Epithelial cell of prostate (primary cell): ENCODE measurements around the gene CD1B.
"Not testable (repeated sequence)": the region's sequence is repeated elsewhere in the genome, so short reads cannot be mapped to it uniquely, and the experiment has no call there.

ENCODE experiments used
- DNase-seq: peaks from one replicate; pipeline ENCODE4 v3.0.0-alpha.2; 2011; ENCODE audit warnings: low read depth, low spot score
- H3K27ac ChIP-seq: fragments of 450-650 bp; 2 replicates; pipeline ENCODE4 v1.5.1; 2017; ENCODE audit warnings: mild to moderate bottlenecking

CD1B gene

GRCh38 chr1:158329733-158330132, 1.6 kb downstream of the CD1B start:
- no peak for DNase-seq
- H3K27ac ChIP-seq = no peak overlapping the region

GRCh38 chr1:158329300-158329699, 2.0 kb downstream of the CD1B start:
- no peak overlapping the region for H3K27ac ChIP-seq
- DNase-seq = no peak

- no peak overlapping the region for H3K27ac ChIP-seq
- DNase-seq = no peak
Observed at GRCh38 chr1:158328426-158328825, 2.9 kb downstream of the CD1B start.

GRCh38 chr1:158327481-158327880, 3.9 kb downstream of the CD1B start:
- no peak for DNase-seq
- no peak overlapping the region for H3K27ac ChIP-seq

GRCh38 chr1:158324395-158324794, 6.9 kb downstream of the CD1B start:
- no peak for DNase-seq
- H3K27ac ChIP-seq = no peak overlapping the region

- no peak for DNase-seq
- H3K27ac ChIP-seq = no peak overlapping the region
Observed at GRCh38 chr1:158323866-158324265, 7.5 kb downstream of the CD1B start.

GRCh38 chr1:158311066-158311465, 20.3 kb downstream of the CD1B start:
- DNase-seq = no peak
- H3K27ac ChIP-seq = no peak overlapping the region

- no peak overlapping the region for H3K27ac ChIP-seq
- no peak for DNase-seq
Observed at GRCh38 chr1:158310623-158311022, 20.7 kb downstream of the CD1B start.

GRCh38 chr1:158295791-158296190, 35.5 kb downstream of the CD1B start:
- no peak for DNase-seq
- no peak overlapping the region for H3K27ac ChIP-seq

GRCh38 chr1:158290321-158290844, 40.9 kb downstream of the CD1B start:
- H3K27ac ChIP-seq = no peak overlapping the region
- no peak for DNase-seq

- no peak for DNase-seq
- H3K27ac ChIP-seq = no peak within 1 kb of the TSS
Observed at GRCh38 chr1:158289811-158290210, 41.5 kb downstream of the CD1B start, which contains the start of gene CD1C. Gene CD1C (plus strand): TSS chr1:158289923. CDS start chr1:158290065, 142 bp downstream.

- no peak for DNase-seq
- H3K27ac ChIP-seq = no peak overlapping the region
Observed at GRCh38 chr1:158286941-158287346, 44.4 kb downstream of the CD1B start.

- no peak for DNase-seq
- no peak overlapping the region for H3K27ac ChIP-seq
Observed at GRCh38 chr1:158286487-158286886, 44.8 kb downstream of the CD1B start.

GRCh38 chr1:158285756-158286241, 45.5 kb downstream of the CD1B start:
- DNase-seq = no peak

GRCh38 chr1:158283965-158284364, 47.4 kb downstream of the CD1B start:
- H3K27ac ChIP-seq = no peak overlapping the region
- no peak for DNase-seq

More at GRCh38 chr1:158285756-158286241, 45.5 kb downstream of the CD1B start:
- H3K27ac ChIP-seq = no peak overlapping the region

GRCh38 chr1:158282421-158282820, 48.9 kb downstream of the CD1B start:
- H3K27ac ChIP-seq, DNase-seq: not testable (repeated sequence)
